GM12865 (cell line): Measurements from ENCODE around the gene ANGEL1.

Source experiments
- DNase-seq: peaks from one replicate; pipeline ENCODE4 v3.0.0; 2010; ENCODE audit warnings: low read depth
- H3K4me3 ChIP-seq: 2 replicates; pipeline ENCODE4 v1.5.1; 2011; ENCODE audit warnings: mild to moderate bottlenecking, low read depth, low read length, control low read depth
- CTCF ChIP-seq: IDR thresholded peaks from 2 replicates; pipeline ENCODE4 v1.5.1; 2011; ENCODE audit warnings: low read length, control low read depth, low read depth, inconsistent platforms; ENCODE audit not compliant: insufficient read depth; ENCODE audit errors: missing control alignments

The ANGEL1 gene

GRCh38 chr14:76775695-76776427, 36.8 kb downstream of the ANGEL1 start:
- no peak for DNase-seq
- TF ChIP-seq CTCF: no peak

GRCh38 chr14:76774821-76775694, 37.6 kb downstream of the ANGEL1 start:
- no peak for DNase-seq
- H3K4me3 ChIP-seq: no peak overlapping the region
- no peak for TF ChIP-seq CTCF

More at GRCh38 chr14:76775695-76776427, 36.8 kb downstream of the ANGEL1 start:
- H3K4me3 ChIP-seq: no peak overlapping the region

GRCh38 chr14:76773956-76774820, 38.5 kb downstream of the ANGEL1 start:
- H3K4me3 ChIP-seq: no peak overlapping the region
- TF ChIP-seq CTCF: no peak
- DNase-seq: no peak

DNA sequence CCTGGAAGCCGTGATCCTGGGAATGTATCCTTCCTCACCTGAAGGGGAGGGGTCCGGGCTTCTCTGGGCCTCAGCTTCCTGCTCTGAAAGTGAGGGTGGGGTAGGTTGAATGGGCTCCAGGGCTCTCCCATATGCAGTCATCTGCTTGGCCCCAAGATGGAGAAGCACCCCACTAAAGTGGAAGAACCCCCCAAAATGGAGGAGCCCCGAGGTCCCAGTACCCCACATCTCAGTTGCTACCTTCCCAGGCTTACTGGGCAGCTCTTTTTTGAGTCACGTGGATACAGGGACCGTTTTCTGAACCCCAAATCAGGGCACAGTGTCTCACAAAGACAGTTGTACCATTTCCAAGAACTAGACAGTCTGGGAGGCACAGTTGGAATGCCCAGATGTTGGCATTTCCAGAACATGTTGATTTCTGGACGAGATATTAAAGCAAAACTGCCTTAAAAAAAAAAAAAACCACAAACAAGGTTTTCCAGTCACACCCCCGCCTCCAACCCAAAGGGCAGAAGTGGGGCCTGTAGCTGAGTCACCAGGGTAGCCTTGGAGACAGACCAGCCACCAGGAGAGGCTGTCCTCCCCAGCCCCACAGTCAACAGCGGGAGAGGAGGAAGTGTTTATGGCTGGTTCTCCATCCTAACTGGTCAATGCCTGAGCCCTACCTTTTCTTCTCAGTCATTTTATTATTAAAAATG, 39.3 kb downstream of the ANGEL1 start:
- no peak for TF ChIP-seq CTCF
- no peak for DNase-seq
- H3K4me3 ChIP-seq: no peak overlapping the region

DNA sequence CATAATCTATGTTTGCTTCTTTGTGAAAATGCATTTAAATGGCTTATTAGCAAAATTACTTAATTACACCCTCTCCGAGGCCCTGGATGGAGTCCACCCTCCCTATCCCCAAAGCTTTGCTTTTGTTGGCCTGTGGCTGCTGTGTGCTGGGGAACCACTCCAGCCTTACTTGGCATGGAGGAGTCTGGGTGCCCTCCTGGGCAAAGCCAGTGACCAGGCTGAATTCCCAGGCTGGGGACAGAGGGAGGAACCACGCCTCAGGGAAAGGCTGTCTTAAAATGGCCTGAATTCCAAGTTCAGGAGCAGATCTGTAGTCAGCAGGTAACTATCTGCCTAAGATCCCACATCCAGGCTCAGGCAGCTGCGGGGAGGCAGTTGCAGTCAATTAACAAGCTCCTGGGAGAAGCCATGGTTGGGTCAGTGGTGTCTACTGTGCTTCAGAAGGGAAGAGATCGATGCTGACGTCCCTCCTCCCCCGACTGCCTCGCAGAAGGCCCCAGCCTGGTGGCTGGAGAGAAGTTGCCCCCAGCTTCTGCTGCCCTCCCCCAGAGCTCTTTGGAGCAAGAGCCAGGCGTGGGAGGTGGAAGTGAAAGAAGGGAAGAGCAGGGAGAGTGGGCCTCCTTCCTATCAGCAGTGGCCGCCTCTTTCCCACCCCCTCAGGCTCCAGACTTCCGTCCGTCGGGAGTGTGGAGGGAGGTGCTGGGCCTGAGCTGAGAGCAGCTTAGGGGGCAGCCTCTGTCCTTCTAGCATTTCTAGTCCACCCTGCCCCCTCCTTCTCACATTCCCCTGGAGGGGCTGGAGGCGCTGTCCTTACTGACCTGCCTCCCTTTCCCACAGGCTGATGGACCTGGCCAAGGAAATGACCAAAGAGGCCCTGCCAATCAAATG, 40.1 kb downstream of the ANGEL1 start:
- H3K4me3 ChIP-seq: no peak overlapping the region
- no peak for TF ChIP-seq CTCF
- DNase-seq: no peak
